IPS-18a (cell line): ENCODE measurements around the gene DNMT3A.

Source experiments
- H3K27ac ChIP-seq: one replicate; pipeline ENCODE4 v1.5.1; 2013; ENCODE audit warnings: low read length
- H3K27me3 ChIP-seq: one replicate; pipeline ENCODE4 v1.6.1; 2013; ENCODE audit warnings: mild to moderate bottlenecking, low read length; ENCODE audit not compliant: control insufficient read depth, insufficient read depth
- H3K36me3 ChIP-seq: one replicate; pipeline ENCODE4 v1.6.1; 2013; ENCODE audit warnings: low read depth, low read length; ENCODE audit not compliant: control insufficient read depth
- H3K4me1 ChIP-seq: one replicate; pipeline ENCODE4 v1.6.1; 2013; ENCODE audit warnings: low read depth, low read length; ENCODE audit not compliant: control insufficient read depth
- H3K4me3 ChIP-seq: one replicate; pipeline ENCODE4 v1.5.1; 2013; ENCODE audit warnings: low read length
- H3K9ac ChIP-seq: one replicate; pipeline ENCODE4 v1.6.1; 2013; ENCODE audit warnings: mild to moderate bottlenecking, low read length, moderate library complexity
- H3K9me3 ChIP-seq: one replicate; pipeline ENCODE4 v1.6.1; 2013; ENCODE audit warnings: low read depth, low read length; ENCODE audit not compliant: control insufficient read depth

Gene DNMT3A

DNA sequence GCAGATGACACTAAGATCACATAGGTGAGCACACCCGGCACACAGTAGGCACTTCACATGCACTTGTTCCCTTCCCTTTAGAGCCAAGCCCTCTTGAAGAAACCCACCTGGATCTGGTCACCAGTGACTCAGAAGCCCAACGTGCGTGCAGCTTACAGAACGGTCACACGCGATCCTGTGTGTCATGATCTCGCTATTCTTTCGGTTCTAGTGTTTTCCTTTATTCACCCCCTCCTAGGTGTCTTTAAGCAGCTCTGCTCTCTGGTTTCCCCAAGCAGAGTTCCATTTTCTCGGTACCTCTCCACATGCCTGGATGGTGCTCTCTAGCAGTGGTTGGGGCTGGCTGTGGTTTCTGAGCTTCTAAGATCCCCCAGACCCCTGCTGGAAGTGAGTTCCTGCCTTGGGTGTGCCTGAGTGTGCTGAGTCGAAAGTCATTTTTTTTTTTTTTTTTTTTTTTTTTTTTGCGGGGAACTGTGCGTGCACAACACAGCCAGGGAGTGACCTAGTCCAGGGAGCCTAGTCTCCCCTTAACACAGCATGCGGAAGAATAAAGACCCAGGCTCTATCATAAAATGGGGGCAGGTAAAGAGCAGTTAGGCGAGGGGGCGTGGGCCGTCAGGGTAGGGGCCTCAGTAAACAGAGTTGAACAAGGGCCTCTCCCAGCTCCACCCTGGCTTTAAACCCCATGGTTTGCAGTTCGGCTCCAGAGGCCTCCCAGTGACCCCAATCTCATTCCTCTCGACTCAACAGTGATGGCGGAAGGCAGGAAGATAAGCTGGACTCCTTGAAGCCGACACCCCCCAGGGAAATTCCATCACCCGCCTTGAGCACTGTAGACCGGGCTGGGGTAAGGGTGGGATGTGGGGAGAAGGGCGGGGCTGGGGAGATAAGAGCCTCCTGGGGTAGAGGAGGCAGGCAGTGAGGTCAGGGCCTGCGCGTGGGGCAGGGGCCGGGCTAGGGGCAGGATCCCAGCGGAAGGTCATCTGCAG, 29.8 kb upstream of the DNMT3A start:
- Histone ChIP-seq H3K4me3 (no peak overlapping the region), H3K27ac (no peak overlapping the region), H3K27me3 (peaks cover 16% of the 10 kb centered on the region), H3K9ac (no peak overlapping the region), H3K4me1 (no peaks in the 10 kb centered on the region), H3K9me3 (no peaks in the 10 kb centered on the region), H3K36me3 (no peaks in the 10 kb centered on the region)

DNA sequence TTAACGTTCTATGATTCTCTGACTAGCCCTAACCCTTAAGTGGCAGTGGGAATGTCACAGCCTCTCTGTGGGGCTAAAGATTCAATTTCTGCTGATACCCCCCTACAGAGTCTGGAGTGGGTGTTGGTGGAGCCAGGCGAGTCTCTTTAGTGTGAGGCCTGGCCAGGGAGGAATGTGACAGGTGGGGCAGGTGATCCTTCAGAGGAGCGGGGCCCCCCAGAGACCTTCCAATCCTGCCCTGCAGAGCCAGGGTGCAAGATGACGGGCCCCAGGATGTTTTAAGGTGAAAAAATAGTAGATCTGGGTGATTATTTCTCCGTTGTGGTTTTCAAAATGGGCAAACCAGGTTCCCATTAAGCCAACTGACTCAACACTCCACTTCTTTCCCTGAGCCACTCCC, 28.2 kb upstream of the DNMT3A start:
- Histone ChIP-seq H3K9ac (no peak overlapping the region), H3K27ac (no peak overlapping the region), H3K4me1 (no peaks in the 10 kb centered on the region), H3K4me3 (no peak overlapping the region), H3K36me3 (no peaks in the 10 kb centered on the region), H3K27me3 (peaks cover 10% of the 10 kb centered on the region), H3K9me3 (no peaks in the 10 kb centered on the region)

DNA sequence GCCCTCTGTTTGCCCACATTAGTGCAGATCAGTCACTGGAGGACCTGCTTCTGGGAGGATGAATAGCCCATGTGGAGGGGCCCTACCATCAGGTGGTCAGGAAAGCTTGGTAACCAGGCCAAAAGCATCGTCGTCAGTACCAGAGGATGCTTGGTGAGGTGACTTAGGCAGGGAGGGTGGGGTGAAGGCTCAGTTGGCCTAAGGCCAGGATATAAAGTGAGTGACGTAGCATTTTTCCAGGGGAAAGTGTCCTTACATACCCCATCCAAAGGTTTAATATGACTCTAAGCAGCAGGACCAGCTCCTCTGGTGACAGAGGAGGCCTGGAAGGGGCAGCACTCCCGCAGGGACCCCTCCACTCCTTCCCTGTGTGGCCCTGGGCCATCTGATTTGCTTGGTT, 27.7 kb upstream of the DNMT3A start:
- H3K36me3 ChIP-seq: no peaks in the 10 kb centered on the region
- no peaks in the 10 kb centered on the region for H3K9me3 ChIP-seq
- H3K27me3 ChIP-seq: peaks cover 14% of the 10 kb centered on the region
- H3K4me3 ChIP-seq: no peak overlapping the region
- H3K9ac ChIP-seq: no peak overlapping the region
- H3K27ac ChIP-seq: no peak overlapping the region
- no peaks in the 10 kb centered on the region for H3K4me1 ChIP-seq

- Histone ChIP-seq H3K27ac (no peak overlapping the region), H3K9me3 (no peaks in the 10 kb centered on the region), H3K4me1 (no peaks in the 10 kb centered on the region), H3K27me3 (peaks cover 22% of the 10 kb centered on the region), H3K9ac (no peak overlapping the region), H3K4me3 (no peak overlapping the region), H3K36me3 (no peaks in the 10 kb centered on the region)
These were observed 26.9 kb upstream of the DNMT3A start for GRCh38 chr2:25368660-25369059.

- no peak overlapping the region for H3K9ac ChIP-seq
- H3K36me3 ChIP-seq: no peaks in the 10 kb centered on the region
- peaks cover 2% of the 10 kb centered on the region for H3K4me1 ChIP-seq
- H3K27me3 ChIP-seq: peaks cover 33% of the 10 kb centered on the region
- H3K9me3 ChIP-seq: no peaks in the 10 kb centered on the region
- H3K27ac ChIP-seq: no peak overlapping the region
- H3K4me3 ChIP-seq: no peak overlapping the region
These were observed 25.6 kb upstream of the DNMT3A start for GRCh38 chr2:25367296-25367695.

DNA sequence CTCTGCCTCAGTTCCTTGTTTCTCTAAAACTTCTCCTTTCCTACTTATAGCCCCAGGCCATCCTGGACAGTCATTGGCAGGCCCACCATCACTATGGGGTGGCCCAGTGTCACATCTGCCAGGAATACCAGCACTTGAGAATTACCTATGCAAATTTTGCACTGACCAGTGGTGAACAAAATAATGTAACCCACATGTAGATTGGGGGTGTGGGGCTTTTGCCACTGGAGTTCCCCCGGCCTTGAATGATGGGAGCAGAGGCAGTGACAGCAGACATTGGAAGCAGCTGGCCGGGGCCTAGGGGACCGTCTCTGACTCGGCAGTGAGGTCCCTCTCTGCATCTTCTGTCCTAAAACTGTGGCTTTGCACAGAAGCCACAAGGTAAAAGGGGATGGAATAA, 24.9 kb upstream of the DNMT3A start:
- peaks cover 36% of the 10 kb centered on the region for H3K27me3 ChIP-seq
- no peak overlapping the region for H3K9ac ChIP-seq

DNA sequence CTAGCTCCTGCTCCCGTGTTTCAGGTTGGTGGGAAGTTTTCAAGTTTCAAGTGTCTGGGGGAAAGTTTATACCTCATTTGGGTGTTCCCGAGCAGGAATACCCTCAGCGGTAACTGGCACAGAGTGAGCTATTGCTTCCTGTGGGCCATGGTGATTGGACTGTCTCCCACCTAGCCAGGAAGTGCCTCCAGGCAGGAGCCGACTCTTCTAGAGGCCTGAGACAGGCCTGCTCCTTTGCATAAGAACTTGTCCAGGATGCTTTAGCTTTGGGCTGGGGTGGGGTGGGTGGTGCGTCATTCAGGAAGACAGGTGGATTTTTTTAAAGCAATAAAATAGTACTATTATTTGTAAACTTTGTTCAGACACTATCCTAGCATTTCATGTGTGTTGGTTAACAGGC, 23.5 kb upstream of the DNMT3A start:
- Histone ChIP-seq H3K4me1 (peaks cover 4% of the 10 kb centered on the region), H3K9me3 (no peaks in the 10 kb centered on the region), H3K27ac (no peak overlapping the region), H3K27me3 (peaks cover 48% of the 10 kb centered on the region), H3K4me3 (no peak overlapping the region), H3K36me3 (no peaks in the 10 kb centered on the region), H3K9ac (no peak overlapping the region)

More for the DNA sequence above, 24.9 kb upstream of the DNMT3A start:
- H3K9me3 ChIP-seq: no peaks in the 10 kb centered on the region
- H3K36me3 ChIP-seq: no peaks in the 10 kb centered on the region
- no peak overlapping the region for H3K4me3 ChIP-seq
- peaks cover 4% of the 10 kb centered on the region for H3K4me1 ChIP-seq
- H3K27ac ChIP-seq: no peak overlapping the region

DNA sequence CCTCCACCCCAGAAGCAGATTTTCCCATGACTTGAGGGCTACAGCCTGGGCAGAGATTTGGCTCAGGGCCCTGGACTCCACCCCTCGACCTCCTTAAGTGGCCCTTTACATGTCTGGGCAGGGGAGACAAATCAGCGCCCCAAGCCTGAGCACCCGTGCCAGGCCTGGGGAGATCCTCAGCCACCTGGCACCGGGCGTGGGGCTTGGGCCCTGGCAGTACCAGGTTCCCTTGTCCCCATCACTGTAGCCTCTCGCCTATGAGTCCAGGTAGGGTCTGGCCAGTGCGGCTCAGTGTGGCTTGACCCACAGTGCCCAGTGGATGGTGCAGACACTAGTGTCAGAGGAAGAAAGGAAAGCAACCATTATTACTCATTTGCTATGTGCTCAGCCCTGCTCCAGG, 22.0 kb upstream of the DNMT3A start:
- Histone ChIP-seq H3K27ac (no peak overlapping the region), H3K9me3 (no peaks in the 10 kb centered on the region), H3K4me1 (peaks cover 4% of the 10 kb centered on the region), H3K4me3 (no peak overlapping the region), H3K9ac (no peak overlapping the region), H3K36me3 (no peaks in the 10 kb centered on the region), H3K27me3 (peaks cover 52% of the 10 kb centered on the region)

DNA sequence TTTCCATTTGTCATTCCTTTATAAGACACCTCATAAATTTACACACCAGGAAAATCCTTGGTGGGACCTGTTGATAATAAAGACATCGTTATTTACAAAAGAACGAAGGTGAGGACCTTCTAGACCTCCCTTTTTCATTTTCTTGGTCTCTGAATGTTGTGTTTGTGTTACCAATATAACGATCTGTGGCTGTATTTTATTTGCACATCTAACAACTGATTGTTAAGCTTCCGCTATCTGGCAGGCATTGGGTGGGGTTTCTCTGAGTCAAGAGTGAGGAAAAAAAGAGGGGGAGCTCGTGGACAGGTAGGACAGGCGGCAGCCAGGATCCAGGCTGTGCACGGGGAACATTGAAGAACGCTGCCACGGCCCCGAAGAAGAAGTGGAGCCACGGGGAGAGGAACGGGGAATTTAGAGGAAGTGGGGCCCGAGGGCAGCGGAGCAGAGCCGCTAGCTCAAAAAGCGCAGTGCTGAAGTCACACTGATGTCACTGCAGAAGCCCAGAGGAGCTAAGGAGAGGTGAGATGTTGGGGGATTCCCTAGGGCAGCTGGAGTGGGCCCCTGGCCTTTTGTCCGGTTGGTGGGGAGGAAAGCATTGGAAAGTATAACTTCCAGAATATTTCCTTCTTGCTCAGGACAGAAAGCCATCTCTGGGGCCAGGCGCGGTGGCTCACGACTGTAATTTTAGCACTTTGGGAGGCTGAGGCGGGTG, 20.9 kb upstream of the DNMT3A start:
- H3K27ac ChIP-seq: no peak overlapping the region
- peaks cover 4% of the 10 kb centered on the region for H3K4me1 ChIP-seq
- H3K4me3 ChIP-seq: no peak overlapping the region
- no peaks in the 10 kb centered on the region for H3K36me3 ChIP-seq
- H3K27me3 ChIP-seq: peaks cover 50% of the 10 kb centered on the region
- no peaks in the 10 kb centered on the region for H3K9me3 ChIP-seq
- no peak overlapping the region for H3K9ac ChIP-seq

GRCh38 chr2:25362049-25362433, 20.3 kb upstream of the DNMT3A start:
- Histone ChIP-seq H3K4me1 (peaks cover 4% of the 10 kb centered on the region), H3K9ac (no peak overlapping the region), H3K27ac (no peak overlapping the region), H3K9me3 (no peaks in the 10 kb centered on the region), H3K4me3 (peak overlapping the region; percentile 33), H3K36me3 (no peaks in the 10 kb centered on the region), H3K27me3 (peaks cover 47% of the 10 kb centered on the region)

GRCh38 chr2:25361261-25362048, 19.7 kb upstream of the DNMT3A start:
- Histone ChIP-seq H3K9ac (no peak overlapping the region), H3K27ac (no peak overlapping the region), H3K4me1 (peaks cover 4% of the 10 kb centered on the region), H3K9me3 (no peaks in the 10 kb centered on the region), H3K36me3 (no peaks in the 10 kb centered on the region), H3K4me3 (peak overlapping the region; percentile 33), H3K27me3 (peaks cover 47% of the 10 kb centered on the region)
